Measurements from ENCODE around the gene TSBP1. TPM values are rescaled to one million over a fixed set of nuclear protein-coding genes. Genes with fewer than 3 reads are reported as not detected.

TSBP1 gene
- total and polyA plus RNA-seq, 9 of the 15 experiments (the other 6 are each of a cell fraction or from before 2014, with no cell fraction given), result not detected

DNA sequence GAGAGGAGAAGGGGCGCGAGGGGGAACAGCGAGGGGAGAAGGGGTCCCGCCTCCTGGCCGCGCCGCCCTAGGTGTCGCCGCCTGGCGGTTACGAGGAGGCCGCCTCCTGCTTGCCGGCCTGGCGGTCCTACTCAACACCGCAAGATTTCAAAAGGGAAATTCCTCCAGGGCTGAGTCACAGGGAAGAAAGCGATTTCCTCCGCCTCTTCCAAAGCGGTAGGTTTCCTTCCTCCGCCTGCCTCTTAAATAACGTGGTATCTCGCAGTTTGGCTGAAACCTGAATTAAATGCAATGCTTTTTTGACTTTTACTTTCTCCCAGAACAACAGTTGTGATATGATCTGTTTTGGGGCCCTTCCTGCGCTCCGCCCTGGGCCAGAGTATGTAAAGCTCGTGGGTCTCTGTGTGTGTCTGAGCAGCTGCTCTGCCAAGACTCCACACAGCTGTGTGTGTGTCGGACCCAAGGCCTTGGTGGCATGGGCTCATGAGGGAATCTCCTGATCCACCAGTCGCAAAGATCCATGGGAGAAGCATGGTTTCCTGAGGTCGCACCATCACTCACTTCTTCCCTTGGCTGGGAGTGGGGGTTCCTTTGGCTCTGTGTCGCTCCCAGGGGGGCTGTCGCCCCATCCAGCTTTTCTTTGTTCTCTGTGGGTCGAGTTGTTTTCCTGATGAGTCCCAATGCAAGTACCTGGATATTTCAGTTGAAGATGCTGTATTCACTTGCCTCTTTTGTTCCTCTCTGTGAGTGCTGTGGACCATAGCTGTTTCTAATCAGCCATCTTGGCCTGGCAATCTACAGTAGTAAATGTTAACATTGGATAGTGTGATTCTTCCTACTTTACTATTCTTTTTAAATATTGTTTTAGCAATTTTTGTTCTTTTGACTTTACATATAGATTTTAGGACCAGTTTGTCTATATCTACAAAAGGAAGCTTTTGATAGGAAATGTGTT lies 116.2 kb downstream of the TSBP1 start (continued):
- TF ChIP-seq, protein P1, sequence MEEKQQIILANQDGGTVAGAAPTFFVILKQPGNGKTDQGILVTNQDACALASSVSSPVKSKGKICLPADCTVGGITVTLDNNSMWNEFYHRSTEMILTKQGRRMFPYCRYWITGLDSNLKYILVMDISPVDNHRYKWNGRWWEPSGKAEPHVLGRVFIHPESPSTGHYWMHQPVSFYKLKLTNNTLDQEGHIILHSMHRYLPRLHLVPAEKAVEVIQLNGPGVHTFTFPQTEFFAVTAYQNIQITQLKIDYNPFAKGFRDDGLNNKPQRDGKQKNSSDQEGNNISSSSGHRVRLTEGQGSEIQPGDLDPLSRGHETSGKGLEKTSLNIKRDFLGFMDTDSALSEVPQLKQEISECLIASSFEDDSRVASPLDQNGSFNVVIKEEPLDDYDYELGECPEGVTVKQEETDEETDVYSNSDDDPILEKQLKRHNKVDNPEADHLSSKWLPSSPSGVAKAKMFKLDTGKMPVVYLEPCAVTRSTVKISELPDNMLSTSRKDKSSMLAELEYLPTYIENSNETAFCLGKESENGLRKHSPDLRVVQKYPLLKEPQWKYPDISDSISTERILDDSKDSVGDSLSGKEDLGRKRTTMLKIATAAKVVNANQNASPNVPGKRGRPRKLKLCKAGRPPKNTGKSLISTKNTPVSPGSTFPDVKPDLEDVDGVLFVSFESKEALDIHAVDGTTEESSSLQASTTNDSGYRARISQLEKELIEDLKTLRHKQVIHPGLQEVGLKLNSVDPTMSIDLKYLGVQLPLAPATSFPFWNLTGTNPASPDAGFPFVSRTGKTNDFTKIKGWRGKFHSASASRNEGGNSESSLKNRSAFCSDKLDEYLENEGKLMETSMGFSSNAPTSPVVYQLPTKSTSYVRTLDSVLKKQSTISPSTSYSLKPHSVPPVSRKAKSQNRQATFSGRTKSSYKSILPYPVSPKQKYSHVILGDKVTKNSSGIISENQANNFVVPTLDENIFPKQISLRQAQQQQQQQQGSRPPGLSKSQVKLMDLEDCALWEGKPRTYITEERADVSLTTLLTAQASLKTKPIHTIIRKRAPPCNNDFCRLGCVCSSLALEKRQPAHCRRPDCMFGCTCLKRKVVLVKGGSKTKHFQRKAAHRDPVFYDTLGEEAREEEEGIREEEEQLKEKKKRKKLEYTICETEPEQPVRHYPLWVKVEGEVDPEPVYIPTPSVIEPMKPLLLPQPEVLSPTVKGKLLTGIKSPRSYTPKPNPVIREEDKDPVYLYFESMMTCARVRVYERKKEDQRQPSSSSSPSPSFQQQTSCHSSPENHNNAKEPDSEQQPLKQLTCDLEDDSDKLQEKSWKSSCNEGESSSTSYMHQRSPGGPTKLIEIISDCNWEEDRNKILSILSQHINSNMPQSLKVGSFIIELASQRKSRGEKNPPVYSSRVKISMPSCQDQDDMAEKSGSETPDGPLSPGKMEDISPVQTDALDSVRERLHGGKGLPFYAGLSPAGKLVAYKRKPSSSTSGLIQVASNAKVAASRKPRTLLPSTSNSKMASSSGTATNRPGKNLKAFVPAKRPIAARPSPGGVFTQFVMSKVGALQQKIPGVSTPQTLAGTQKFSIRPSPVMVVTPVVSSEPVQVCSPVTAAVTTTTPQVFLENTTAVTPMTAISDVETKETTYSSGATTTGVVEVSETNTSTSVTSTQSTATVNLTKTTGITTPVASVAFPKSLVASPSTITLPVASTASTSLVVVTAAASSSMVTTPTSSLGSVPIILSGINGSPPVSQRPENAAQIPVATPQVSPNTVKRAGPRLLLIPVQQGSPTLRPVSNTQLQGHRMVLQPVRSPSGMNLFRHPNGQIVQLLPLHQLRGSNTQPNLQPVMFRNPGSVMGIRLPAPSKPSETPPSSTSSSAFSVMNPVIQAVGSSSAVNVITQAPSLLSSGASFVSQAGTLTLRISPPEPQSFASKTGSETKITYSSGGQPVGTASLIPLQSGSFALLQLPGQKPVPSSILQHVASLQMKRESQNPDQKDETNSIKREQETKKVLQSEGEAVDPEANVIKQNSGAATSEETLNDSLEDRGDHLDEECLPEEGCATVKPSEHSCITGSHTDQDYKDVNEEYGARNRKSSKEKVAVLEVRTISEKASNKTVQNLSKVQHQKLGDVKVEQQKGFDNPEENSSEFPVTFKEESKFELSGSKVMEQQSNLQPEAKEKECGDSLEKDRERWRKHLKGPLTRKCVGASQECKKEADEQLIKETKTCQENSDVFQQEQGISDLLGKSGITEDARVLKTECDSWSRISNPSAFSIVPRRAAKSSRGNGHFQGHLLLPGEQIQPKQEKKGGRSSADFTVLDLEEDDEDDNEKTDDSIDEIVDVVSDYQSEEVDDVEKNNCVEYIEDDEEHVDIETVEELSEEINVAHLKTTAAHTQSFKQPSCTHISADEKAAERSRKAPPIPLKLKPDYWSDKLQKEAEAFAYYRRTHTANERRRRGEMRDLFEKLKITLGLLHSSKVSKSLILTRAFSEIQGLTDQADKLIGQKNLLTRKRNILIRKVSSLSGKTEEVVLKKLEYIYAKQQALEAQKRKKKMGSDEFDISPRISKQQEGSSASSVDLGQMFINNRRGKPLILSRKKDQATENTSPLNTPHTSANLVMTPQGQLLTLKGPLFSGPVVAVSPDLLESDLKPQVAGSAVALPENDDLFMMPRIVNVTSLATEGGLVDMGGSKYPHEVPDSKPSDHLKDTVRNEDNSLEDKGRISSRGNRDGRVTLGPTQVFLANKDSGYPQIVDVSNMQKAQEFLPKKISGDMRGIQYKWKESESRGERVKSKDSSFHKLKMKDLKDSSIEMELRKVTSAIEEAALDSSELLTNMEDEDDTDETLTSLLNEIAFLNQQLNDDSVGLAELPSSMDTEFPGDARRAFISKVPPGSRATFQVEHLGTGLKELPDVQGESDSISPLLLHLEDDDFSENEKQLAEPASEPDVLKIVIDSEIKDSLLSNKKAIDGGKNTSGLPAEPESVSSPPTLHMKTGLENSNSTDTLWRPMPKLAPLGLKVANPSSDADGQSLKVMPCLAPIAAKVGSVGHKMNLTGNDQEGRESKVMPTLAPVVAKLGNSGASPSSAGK (IDR thresholded peaks at IDR 0.05), result peak; percentile 67
- peak; percentile 35 to 53 for TF ChIP-seq RAD21 (CRISPR knock-in tag; conservative IDR thresholded peaks at IDR 0.05 in 1 of 2, IDR thresholded peaks at IDR 0.05 in 1 of 2)
- no peak for TF ChIP-seq SNRNP70 (optimal IDR thresholded peaks at IDR 0.05; ENCODE audit: low read depth, low read length)
- TF ChIP-seq ZBTB7A (IDR thresholded peaks at IDR 0.05; ENCODE audit: borderline replicate concordance, control insufficient read depth, low read depth, low read length), result peak; percentile 93
- TF ChIP-seq SMARCE1 (IDR thresholded peaks at IDR 0.05), result 0 out of 2 replicates have a peak, but pooled peaks have one; percentile 56
- peak in 1 of 2 experiments; percentile 59; a peak in 1 of 4 replicates for TF ChIP-seq ETV6 (IDR thresholded peaks at IDR 0.05; ENCODE audit: borderline replicate concordance in 1 of 2, low read depth in 2 of 2, low read length in 1 of 2)
- TF ChIP-seq ETV6 (CRISPR knock-in tag; IDR thresholded peaks at IDR 0.05; ENCODE audit: borderline replicate concordance), result no peak

All from K562 (cell line).